ENCODE measurements around the gene ASIC4. TPM values are rescaled to one million over a fixed set of nuclear protein-coding genes. Genes with fewer than 3 reads are reported as not detected.

ASIC4 gene
- total and polyA plus RNA-seq, 2 of the 13 experiments (the other 11 are each of a cell fraction or from before 2014, with no cell fraction given): 0.03 TPM; not detected in 1

- TF ChIP-seq HBP1 (CRISPR knock-in tag; IDR thresholded peaks at IDR 0.05; ENCODE audit: low read depth) (0 out of 2 replicates have a peak, but pooled peaks have one; percentile 7), CREB1 (IDR thresholded peaks at IDR 0.05) (no peak; the same call in 1 of the 2 replicates), CREB1 (CRISPR knock-in tag; IDR thresholded peaks at IDR 0.05) (no peak), ZNF598 (CRISPR knock-in tag; IDR thresholded peaks at IDR 0.05; ENCODE audit: borderline replicate concordance) (no peak), KMT2B (CRISPR knock-in tag; IDR thresholded peaks at IDR 0.05) (no peak), NFKB2 (CRISPR knock-in tag; IDR thresholded peaks at IDR 0.05; ENCODE audit: borderline replicate concordance) (peak; percentile 97; the same call in 1 of the 2 replicates), PITX1 (CRISPR knock-in tag; IDR thresholded peaks at IDR 0.05) (peak; percentile 29; the same call in 1 of the 2 replicates), DBP (CRISPR knock-in tag; IDR thresholded peaks at IDR 0.05; ENCODE audit: not compliant biosample characterization) (peak; percentile 52), NR1H2 (CRISPR knock-in tag; IDR thresholded peaks at IDR 0.05; ENCODE audit: borderline replicate concordance, low read depth) (no peak), TRIM24 (CRISPR knock-in tag; IDR thresholded peaks at IDR 0.05) (0 out of 2 replicates have a peak, but pooled peaks have one; percentile 32), ZNF430 (CRISPR knock-in tag; IDR thresholded peaks at IDR 0.05) (0 out of 2 replicates have a peak, but pooled peaks have one; percentile 70), ZNF839 (CRISPR knock-in tag; IDR thresholded peaks at IDR 0.05; ENCODE audit: borderline replicate concordance) (peak; percentile 98), ZNF280D (CRISPR knock-in tag; IDR thresholded peaks at IDR 0.05) (peak; percentile 18; the same call in 1 of the 2 replicates), KLF6 (CRISPR knock-in tag; IDR thresholded peaks at IDR 0.05) (peak; percentile 3; the same call in 1 of the 2 replicates), POLR2AphosphoS2 (IDR thresholded peaks at IDR 0.05; ENCODE audit: low read depth, low read length) (0 out of 2 replicates have a peak, but pooled peaks have one; percentile 33), ZC3H13 (CRISPR knock-in tag; IDR thresholded peaks at IDR 0.05) (peak; percentile 97), RFX5 (IDR thresholded peaks at IDR 0.05; ENCODE audit: low read depth, low read length) (no peak; the same call in 1 of the 2 replicates), PATZ1 (CRISPR knock-in tag; IDR thresholded peaks at IDR 0.05) (no peak), FOXA1 (IDR thresholded peaks at IDR 0.05) (no peak), FOXA1 (CRISPR knock-in tag; IDR thresholded peaks at IDR 0.05) (0 out of 2 replicates have a peak, but pooled peaks have one; percentile 2), HDAC1 (CRISPR knock-in tag; IDR thresholded peaks at IDR 0.05) (peak; percentile 79)
Measured at GRCh38 chr2:219552382-219553167, 38.3 kb downstream of the ASIC4 start (continued).

All from HepG2 (cell line).